ENCODE data around the gene EXOSC5. TPM values are rescaled to one million over a fixed set of nuclear protein-coding genes. Genes with fewer than 3 reads are reported as not detected.

EXOSC5 gene
- total and polyA plus RNA-seq, 10 of the 15 experiments (the other 5 are each of a cell fraction or from before 2014, with no cell fraction given): 15.8 to 123 (median 52.7) TPM

DNA sequence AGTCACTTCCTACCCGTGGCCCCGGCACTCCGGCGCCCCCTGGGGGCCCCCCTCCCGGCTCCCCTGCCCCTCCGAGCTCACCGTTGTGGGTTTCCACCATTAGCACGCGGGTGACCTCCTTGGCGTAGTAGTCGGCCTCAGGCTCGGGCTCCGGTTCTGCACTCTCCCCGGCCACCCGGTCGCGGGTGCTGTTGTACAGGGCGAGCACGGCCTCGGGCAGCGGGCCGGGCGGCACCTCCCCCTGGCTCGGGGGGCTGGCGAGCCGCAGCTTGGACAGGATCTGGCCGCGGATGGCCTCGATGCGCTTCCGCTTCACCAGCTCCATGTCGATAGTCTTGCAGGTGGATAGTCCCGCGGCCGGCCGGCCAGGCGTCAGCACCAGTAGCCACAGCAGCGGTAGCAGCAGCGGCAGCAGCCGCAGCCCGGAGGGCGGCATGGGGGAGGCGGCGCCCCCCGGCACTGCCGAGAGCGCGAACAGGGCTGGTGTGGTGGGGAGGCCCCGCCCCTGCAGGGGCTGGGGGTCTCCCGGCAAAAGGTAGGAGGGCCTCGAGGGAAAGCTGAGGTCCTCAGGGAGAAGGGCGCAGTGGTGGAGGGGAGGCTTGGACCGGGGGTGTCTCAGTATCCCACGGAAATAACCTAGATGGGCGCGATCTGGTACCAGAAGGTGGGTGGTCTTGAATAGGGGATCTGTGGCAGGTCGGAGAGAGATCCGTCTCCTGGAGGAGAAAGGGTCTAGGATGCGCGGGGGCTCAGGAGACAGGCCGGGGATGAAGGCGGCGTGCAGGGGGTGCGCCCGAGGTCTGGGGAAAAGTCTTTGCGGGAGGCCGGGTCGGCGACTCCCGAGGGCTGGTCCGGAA, 44.3 kb downstream of the EXOSC5 start (continued):
- TF ChIP-seq, protein P1, sequence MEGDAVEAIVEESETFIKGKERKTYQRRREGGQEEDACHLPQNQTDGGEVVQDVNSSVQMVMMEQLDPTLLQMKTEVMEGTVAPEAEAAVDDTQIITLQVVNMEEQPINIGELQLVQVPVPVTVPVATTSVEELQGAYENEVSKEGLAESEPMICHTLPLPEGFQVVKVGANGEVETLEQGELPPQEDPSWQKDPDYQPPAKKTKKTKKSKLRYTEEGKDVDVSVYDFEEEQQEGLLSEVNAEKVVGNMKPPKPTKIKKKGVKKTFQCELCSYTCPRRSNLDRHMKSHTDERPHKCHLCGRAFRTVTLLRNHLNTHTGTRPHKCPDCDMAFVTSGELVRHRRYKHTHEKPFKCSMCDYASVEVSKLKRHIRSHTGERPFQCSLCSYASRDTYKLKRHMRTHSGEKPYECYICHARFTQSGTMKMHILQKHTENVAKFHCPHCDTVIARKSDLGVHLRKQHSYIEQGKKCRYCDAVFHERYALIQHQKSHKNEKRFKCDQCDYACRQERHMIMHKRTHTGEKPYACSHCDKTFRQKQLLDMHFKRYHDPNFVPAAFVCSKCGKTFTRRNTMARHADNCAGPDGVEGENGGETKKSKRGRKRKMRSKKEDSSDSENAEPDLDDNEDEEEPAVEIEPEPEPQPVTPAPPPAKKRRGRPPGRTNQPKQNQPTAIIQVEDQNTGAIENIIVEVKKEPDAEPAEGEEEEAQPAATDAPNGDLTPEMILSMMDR (IDR thresholded peaks at IDR 0.05 in 2 of 3, conservative IDR thresholded peaks at IDR 0.05 in 1 of 3; ENCODE audit: control insufficient read depth in 2 of 3, extremely low read depth in 1 of 3, insufficient read depth in 1 of 3, low read depth in 3 of 3, low read length in 3 of 3): peak; percentile 67 to 83 (median 70)
- TF ChIP-seq ZNF274 (IDR thresholded peaks at IDR 0.05; ENCODE audit: insufficient read depth, insufficient read length) (no peak), RAD51 (IDR thresholded peaks at IDR 0.05) (no peak), RUNX3 (IDR thresholded peaks at IDR 0.05; ENCODE audit: low read length) (peak; percentile 54), SMARCA5 (IDR thresholded peaks at IDR 0.05) (peak; percentile 70), IKZF2 (IDR thresholded peaks at IDR 0.05) (peak in 1 of 2 experiments; percentile 12; a peak in 1 of 4 replicates), EZH2 (IDR thresholded peaks at IDR 0.05; ENCODE audit: borderline replicate concordance, control insufficient read depth, low read depth, low read length) (no peak), MEF2A (IDR thresholded peaks at IDR 0.05; ENCODE audit: insufficient read depth, low read depth, low read length) (no peak), CHD2 (IDR thresholded peaks at IDR 0.05; ENCODE audit: borderline replicate concordance, low read depth, low read length) (no peak), ZNF217 (IDR thresholded peaks at IDR 0.05) (no peak), ETV6 (conservative IDR thresholded peaks at IDR 0.05 in 1 of 2, IDR thresholded peaks at IDR 0.05 in 1 of 2; ENCODE audit: borderline replicate concordance in 1 of 2, low read depth in 1 of 2) (peak in 1 of 2 experiments; percentile 56; a peak in 1 of 4 replicates), SREBF2 (IDR thresholded peaks at IDR 0.05; ENCODE audit: low read length) (no peak)
- TF ChIP-seq, protein P2, sequence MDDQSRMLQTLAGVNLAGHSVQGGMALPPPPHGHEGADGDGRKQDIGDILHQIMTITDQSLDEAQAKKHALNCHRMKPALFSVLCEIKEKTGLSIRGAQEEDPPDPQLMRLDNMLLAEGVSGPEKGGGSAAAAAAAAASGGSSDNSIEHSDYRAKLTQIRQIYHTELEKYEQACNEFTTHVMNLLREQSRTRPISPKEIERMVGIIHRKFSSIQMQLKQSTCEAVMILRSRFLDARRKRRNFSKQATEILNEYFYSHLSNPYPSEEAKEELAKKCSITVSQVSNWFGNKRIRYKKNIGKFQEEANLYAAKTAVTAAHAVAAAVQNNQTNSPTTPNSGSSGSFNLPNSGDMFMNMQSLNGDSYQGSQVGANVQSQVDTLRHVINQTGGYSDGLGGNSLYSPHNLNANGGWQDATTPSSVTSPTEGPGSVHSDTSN (IDR thresholded peaks at IDR 0.05; ENCODE audit: insufficient replicate concordance, low read depth, low read length): no peak
- TF ChIP-seq, protein P3, sequence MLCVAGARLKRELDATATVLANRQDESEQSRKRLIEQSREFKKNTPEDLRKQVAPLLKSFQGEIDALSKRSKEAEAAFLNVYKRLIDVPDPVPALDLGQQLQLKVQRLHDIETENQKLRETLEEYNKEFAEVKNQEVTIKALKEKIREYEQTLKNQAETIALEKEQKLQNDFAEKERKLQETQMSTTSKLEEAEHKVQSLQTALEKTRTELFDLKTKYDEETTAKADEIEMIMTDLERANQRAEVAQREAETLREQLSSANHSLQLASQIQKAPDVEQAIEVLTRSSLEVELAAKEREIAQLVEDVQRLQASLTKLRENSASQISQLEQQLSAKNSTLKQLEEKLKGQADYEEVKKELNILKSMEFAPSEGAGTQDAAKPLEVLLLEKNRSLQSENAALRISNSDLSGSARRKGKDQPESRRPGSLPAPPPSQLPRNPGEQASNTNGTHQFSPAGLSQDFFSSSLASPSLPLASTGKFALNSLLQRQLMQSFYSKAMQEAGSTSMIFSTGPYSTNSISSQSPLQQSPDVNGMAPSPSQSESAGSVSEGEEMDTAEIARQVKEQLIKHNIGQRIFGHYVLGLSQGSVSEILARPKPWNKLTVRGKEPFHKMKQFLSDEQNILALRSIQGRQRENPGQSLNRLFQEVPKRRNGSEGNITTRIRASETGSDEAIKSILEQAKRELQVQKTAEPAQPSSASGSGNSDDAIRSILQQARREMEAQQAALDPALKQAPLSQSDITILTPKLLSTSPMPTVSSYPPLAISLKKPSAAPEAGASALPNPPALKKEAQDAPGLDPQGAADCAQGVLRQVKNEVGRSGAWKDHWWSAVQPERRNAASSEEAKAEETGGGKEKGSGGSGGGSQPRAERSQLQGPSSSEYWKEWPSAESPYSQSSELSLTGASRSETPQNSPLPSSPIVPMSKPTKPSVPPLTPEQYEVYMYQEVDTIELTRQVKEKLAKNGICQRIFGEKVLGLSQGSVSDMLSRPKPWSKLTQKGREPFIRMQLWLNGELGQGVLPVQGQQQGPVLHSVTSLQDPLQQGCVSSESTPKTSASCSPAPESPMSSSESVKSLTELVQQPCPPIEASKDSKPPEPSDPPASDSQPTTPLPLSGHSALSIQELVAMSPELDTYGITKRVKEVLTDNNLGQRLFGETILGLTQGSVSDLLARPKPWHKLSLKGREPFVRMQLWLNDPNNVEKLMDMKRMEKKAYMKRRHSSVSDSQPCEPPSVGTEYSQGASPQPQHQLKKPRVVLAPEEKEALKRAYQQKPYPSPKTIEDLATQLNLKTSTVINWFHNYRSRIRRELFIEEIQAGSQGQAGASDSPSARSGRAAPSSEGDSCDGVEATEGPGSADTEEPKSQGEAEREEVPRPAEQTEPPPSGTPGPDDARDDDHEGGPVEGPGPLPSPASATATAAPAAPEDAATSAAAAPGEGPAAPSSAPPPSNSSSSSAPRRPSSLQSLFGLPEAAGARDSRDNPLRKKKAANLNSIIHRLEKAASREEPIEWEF (IDR thresholded peaks at IDR 0.05; ENCODE audit: insufficient replicate concordance, low read depth, low read length): no peak
- TF ChIP-seq, protein P4, sequence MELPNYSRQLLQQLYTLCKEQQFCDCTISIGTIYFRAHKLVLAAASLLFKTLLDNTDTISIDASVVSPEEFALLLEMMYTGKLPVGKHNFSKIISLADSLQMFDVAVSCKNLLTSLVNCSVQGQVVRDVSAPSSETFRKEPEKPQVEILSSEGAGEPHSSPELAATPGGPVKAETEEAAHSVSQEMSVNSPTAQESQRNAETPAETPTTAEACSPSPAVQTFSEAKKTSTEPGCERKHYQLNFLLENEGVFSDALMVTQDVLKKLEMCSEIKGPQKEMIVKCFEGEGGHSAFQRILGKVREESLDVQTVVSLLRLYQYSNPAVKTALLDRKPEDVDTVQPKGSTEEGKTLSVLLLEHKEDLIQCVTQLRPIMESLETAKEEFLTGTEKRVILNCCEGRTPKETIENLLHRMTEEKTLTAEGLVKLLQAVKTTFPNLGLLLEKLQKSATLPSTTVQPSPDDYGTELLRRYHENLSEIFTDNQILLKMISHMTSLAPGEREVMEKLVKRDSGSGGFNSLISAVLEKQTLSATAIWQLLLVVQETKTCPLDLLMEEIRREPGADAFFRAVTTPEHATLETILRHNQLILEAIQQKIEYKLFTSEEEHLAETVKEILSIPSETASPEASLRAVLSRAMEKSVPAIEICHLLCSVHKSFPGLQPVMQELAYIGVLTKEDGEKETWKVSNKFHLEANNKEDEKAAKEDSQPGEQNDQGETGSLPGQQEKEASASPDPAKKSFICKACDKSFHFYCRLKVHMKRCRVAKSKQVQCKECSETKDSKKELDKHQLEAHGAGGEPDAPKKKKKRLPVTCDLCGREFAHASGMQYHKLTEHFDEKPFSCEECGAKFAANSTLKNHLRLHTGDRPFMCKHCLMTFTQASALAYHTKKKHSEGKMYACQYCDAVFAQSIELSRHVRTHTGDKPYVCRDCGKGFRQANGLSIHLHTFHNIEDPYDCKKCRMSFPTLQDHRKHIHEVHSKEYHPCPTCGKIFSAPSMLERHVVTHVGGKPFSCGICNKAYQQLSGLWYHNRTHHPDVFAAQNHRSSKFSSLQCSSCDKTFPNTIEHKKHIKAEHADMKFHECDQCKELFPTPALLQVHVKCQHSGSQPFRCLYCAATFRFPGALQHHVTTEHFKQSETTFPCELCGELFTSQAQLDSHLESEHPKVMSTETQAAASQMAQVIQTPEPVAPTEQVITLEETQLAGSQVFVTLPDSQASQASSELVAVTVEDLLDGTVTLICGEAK (IDR thresholded peaks at IDR 0.05; ENCODE audit: borderline replicate concordance): no peak

Data from GM12878 (cell line).